NCI-H1048 (cell line): ENCODE results near the gene PRIMPOL.
"Not testable (repeated sequence)": the region's sequence is repeated elsewhere in the genome, so short reads cannot be mapped to it uniquely, and the experiment has no call there.

ENCODE experiments used
- DNase-seq: peaks from one replicate; lab custom pipeline; 2025; lab: John Stamatoyannopoulos, UW

Gene PRIMPOL

GRCh38 chr4:184649026-184649970, at the start of gene PRIMPOL, which contains the start of gene CASP3:
Gene PRIMPOL (plus strand): TSS chr4:184649738. CDS start chr4:184657141, 7,403 bp downstream.
Gene CASP3 (minus strand): TSS chr4:184649447. CDS start chr4:184638453, 10,994 bp downstream.
- DNase-seq: peak; percentile 94

- not testable (repeated sequence) for DNase-seq
Observed at GRCh38 chr4:184600982-184601381, 48.6 kb upstream of the PRIMPOL start.

GRCh38 chr4:184602857-184603256, 46.7 kb upstream of the PRIMPOL start:
- DNase-seq: not testable (repeated sequence)

- DNase-seq: not testable (repeated sequence)
Observed at GRCh38 chr4:184607429-184607828, 42.1 kb upstream of the PRIMPOL start.

GRCh38 chr4:184612074-184612473, 37.5 kb upstream of the PRIMPOL start:
- DNase-seq: no peak

- DNase-seq: no peak
Observed at GRCh38 chr4:184613405-184613804, 36.1 kb upstream of the PRIMPOL start.

GRCh38 chr4:184614509-184614908, 35.0 kb upstream of the PRIMPOL start:
- DNase-seq: no peak

- not testable (repeated sequence) for DNase-seq
Observed at GRCh38 chr4:184616168-184616567, 33.4 kb upstream of the PRIMPOL start.

GRCh38 chr4:184616633-184617551, 32.6 kb upstream of the PRIMPOL start:
- DNase-seq: no peak

- DNase-seq: no peak
Observed at GRCh38 chr4:184617600-184618196, 31.8 kb upstream of the PRIMPOL start.

GRCh38 chr4:184620212-184620867, 29.2 kb upstream of the PRIMPOL start:
- no peak for DNase-seq

- DNase-seq: no peak
Observed at GRCh38 chr4:184621518-184621917, 28.0 kb upstream of the PRIMPOL start.

- not testable (repeated sequence) for DNase-seq
Observed at GRCh38 chr4:184624504-184624903, 25.0 kb upstream of the PRIMPOL start.

- DNase-seq: no peak
Observed at GRCh38 chr4:184624972-184625554, 24.5 kb upstream of the PRIMPOL start.

- not testable (repeated sequence) for DNase-seq
Observed at GRCh38 chr4:184625783-184626596, 23.5 kb upstream of the PRIMPOL start.

- no peak for DNase-seq
Observed at GRCh38 chr4:184628103-184628502, 21.4 kb upstream of the PRIMPOL start.

GRCh38 chr4:184632842-184633241, 16.7 kb upstream of the PRIMPOL start:
- no peak for DNase-seq

GRCh38 chr4:184635381-184635780, 14.2 kb upstream of the PRIMPOL start:
- DNase-seq: no peak

GRCh38 chr4:184636144-184636543, 13.4 kb upstream of the PRIMPOL start:
- DNase-seq: no peak

GRCh38 chr4:184636897-184637296, 12.6 kb upstream of the PRIMPOL start:
- DNase-seq: no peak
